ENCODE measurements around the gene ARHGEF26.

DNA sequence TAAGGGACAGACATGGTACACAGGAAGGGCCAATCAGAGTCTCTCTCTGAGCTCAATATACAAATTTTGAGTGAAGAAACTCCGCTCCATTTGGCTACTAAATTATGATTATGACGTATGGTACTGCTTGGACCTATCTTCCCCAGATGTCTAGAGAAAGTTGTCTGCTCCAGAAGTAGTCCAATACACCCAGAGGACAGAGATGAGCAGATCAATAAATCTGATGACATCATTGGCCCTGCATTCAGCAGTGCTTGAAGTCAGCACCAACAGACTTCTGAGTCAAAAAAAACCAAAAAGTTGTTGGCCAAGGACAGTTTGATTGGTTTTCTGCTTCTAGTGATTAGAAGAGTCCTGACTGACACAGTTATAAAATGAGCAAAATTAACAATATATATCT, 19.9 kb upstream of the ARHGEF26 start:
- TF ChIP-seq, protein P1, sequence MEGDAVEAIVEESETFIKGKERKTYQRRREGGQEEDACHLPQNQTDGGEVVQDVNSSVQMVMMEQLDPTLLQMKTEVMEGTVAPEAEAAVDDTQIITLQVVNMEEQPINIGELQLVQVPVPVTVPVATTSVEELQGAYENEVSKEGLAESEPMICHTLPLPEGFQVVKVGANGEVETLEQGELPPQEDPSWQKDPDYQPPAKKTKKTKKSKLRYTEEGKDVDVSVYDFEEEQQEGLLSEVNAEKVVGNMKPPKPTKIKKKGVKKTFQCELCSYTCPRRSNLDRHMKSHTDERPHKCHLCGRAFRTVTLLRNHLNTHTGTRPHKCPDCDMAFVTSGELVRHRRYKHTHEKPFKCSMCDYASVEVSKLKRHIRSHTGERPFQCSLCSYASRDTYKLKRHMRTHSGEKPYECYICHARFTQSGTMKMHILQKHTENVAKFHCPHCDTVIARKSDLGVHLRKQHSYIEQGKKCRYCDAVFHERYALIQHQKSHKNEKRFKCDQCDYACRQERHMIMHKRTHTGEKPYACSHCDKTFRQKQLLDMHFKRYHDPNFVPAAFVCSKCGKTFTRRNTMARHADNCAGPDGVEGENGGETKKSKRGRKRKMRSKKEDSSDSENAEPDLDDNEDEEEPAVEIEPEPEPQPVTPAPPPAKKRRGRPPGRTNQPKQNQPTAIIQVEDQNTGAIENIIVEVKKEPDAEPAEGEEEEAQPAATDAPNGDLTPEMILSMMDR (IDR thresholded peaks at IDR 0.05), result no peak
- no peak for TF ChIP-seq POLR2A (IDR thresholded peaks at IDR 0.05)

Data from vagina (tissue), 2 donors.